Activated T-cell treated with anti-CD3 and anti-CD28 coated beads, Interleukin-2, amount 50 U/mL, for 72 hours (primary cell): ENCODE measurements around the gene ROM1. TPM values are rescaled to one million over a fixed set of nuclear protein-coding genes. Genes with fewer than 3 reads are reported as not detected.

Source experiments
- ATAC-seq, 2 donors: fragments of 150-1000 bp; cut with Tn5 transposase; replicated peaks in 1 of 2; 2 replicates each; pipeline ENCODE4 v1.10.0; 2021; ENCODE audit warnings: moderate library complexity in 2 of 2, mild to moderate bottlenecking in 1 of 2
- DNase-seq, 2 donors: peaks; one replicate each; pipeline ENCODE4 v3.0.0; 2021 to 2022; ENCODE audit warnings: mixed read lengths in 1 of 2
- H3K27ac Mint-ChIP-seq: one replicate; pipeline ENCODE4 v1.8.0; 2022; ENCODE audit warnings: mild to moderate bottlenecking, moderate library complexity, mixed read lengths
- H3K27me3 Mint-ChIP-seq: one replicate; pipeline ENCODE4 v1.8.0; 2022; ENCODE audit warnings: low read depth, mixed read lengths
- H3K36me3 Mint-ChIP-seq, 2 donors: one replicate each; pipeline ENCODE4 v1.8.0; 2022; ENCODE audit warnings: mixed read lengths in 2 of 2, mild to moderate bottlenecking in 1 of 2; ENCODE audit not compliant: insufficient read depth in 2 of 2
- H3K4me1 Mint-ChIP-seq: one replicate; pipeline ENCODE4 v1.8.0; 2022; ENCODE audit warnings: low read depth, mixed read lengths
- H3K4me3 Mint-ChIP-seq, 2 donors: one replicate each; pipeline ENCODE4 v1.8.0; 2022; ENCODE audit warnings: mild to moderate bottlenecking in 2 of 2, mixed read lengths in 2 of 2, moderate library complexity in 2 of 2
- H3K9me3 Mint-ChIP-seq, 2 donors: one replicate each; pipeline ENCODE4 v1.8.0; 2022; ENCODE audit warnings: mixed read lengths in 2 of 2
- total RNA-seq, 2 donors: library from RNA; stranded (reverse); gene quantifications; one replicate each; pipeline ENCODE4 v1.2.3, GENCODE V29; 2022

The ROM1 gene
- total RNA-seq, 2 donors from 2014 or later: 5.1 to 6.7 TPM

- DNase-seq (peak; percentile 97), ATAC-seq (peak; percentile 96)
- Mint-ChIP-seq H3K9me3 (no peaks in the 10 kb centered on the region), H3K36me3 (peaks cover 9 to 14% of the 10 kb centered on the region in 2 donors), H3K27me3 (no peaks in the 10 kb centered on the region), H3K27ac (peak within 1 kb of the TSS; percentile 100), H3K4me3 (peak within 1 kb of the TSS; percentile 95 to 100), H3K4me1 (peaks cover 44% of the 10 kb centered on the region)
Measured at GRCh38 chr11:62621567-62622470, 8.8 kb downstream of the ROM1 start, which contains the start of gene B3GAT3. Gene B3GAT3, minus strand, starts transcription at chr11:62621986. Its CDS starts 39 bp downstream, at chr11:62621947.

- no peak for ATAC-seq
- peak overlapping the region; percentile 78 to 95 for H3K4me3 Mint-ChIP-seq
- no peak for DNase-seq
- no peaks in the 10 kb centered on the region for H3K27me3 Mint-ChIP-seq
- peaks cover 44% of the 10 kb centered on the region for H3K4me1 Mint-ChIP-seq
- H3K9me3 Mint-ChIP-seq: no peaks in the 10 kb centered on the region
- peaks cover 11 to 21% of the 10 kb centered on the region in 2 donors for H3K36me3 Mint-ChIP-seq
- peak overlapping the region; percentile 90 for H3K27ac Mint-ChIP-seq
Measured at GRCh38 chr11:62622476-62623089, 9.5 kb downstream of the ROM1 start.

GRCh38 chr11:62627713-62628112, 14.7 kb downstream of the ROM1 start:
- peaks cover 16% of the 10 kb centered on the region for H3K4me1 Mint-ChIP-seq
- no peaks in the 10 kb centered on the region for H3K27me3 Mint-ChIP-seq
- peaks cover 18 to 31% of the 10 kb centered on the region in 2 donors for H3K36me3 Mint-ChIP-seq
- peak overlapping the region; percentile 17 for H3K27ac Mint-ChIP-seq
- DNase-seq (no peak), ATAC-seq (peak; percentile 46 to 49)
- no peak overlapping the region for H3K4me3 Mint-ChIP-seq
- no peaks in the 10 kb centered on the region for H3K9me3 Mint-ChIP-seq

- H3K27me3 Mint-ChIP-seq: no peaks in the 10 kb centered on the region
- H3K4me3 Mint-ChIP-seq: no peak overlapping the region
- no peak for DNase-seq
- peak overlapping the region; percentile 14 for H3K27ac Mint-ChIP-seq
- ATAC-seq: no peak
- H3K36me3 Mint-ChIP-seq: peaks cover 16 to 43% of the 10 kb centered on the region in 2 donors
- peaks cover 18% of the 10 kb centered on the region for H3K4me1 Mint-ChIP-seq
- H3K9me3 Mint-ChIP-seq: no peaks in the 10 kb centered on the region
Measured at GRCh38 chr11:62632492-62632891, 19.4 kb downstream of the ROM1 start.

GRCh38 chr11:62644220-62644619, 31.2 kb downstream of the ROM1 start:
- peak overlapping the region; percentile 45 to 99 for H3K4me3 Mint-ChIP-seq
- peaks cover 54% of the 10 kb centered on the region for H3K4me1 Mint-ChIP-seq
- no peaks in the 10 kb centered on the region for H3K9me3 Mint-ChIP-seq
- no peaks in the 10 kb centered on the region for H3K27me3 Mint-ChIP-seq
- no peak for DNase-seq
- no peak overlapping the region for H3K27ac Mint-ChIP-seq
- H3K36me3 Mint-ChIP-seq: peaks cover 12 to 17% of the 10 kb centered on the region in 2 donors
- ATAC-seq: no peak

GRCh38 chr11:62645671-62645945, 32.6 kb downstream of the ROM1 start:
- H3K36me3 Mint-ChIP-seq: peaks cover 7 to 9% of the 10 kb centered on the region in 2 donors
- H3K27me3 Mint-ChIP-seq: no peaks in the 10 kb centered on the region
- peak overlapping the region; percentile 90 for H3K27ac Mint-ChIP-seq
- ATAC-seq: no peak
- no peaks in the 10 kb centered on the region for H3K9me3 Mint-ChIP-seq
- DNase-seq: peak in 1 of 2 donors; percentile 20
- peaks cover 43% of the 10 kb centered on the region for H3K4me1 Mint-ChIP-seq
- H3K4me3 Mint-ChIP-seq: peak overlapping the region; percentile 97 to 99

GRCh38 chr11:62645946-62646824, 33.1 kb downstream of the ROM1 start, which contains the start of gene GANAB:
Gene GANAB, minus strand, starts transcription at chr11:62646613. Its CDS starts 14 bp downstream, at chr11:62646599.
- DNase-seq (peak; percentile 99 to 100), ATAC-seq (peak; percentile 98 to 99)
- Mint-ChIP-seq H3K9me3 (no peaks in the 10 kb centered on the region), H3K36me3 (peaks cover 5 to 7% of the 10 kb centered on the region in 2 donors), H3K27ac (peak within 1 kb of the TSS; percentile 90), H3K27me3 (no peaks in the 10 kb centered on the region), H3K4me1 (peaks cover 42% of the 10 kb centered on the region), H3K4me3 (peak within 1 kb of the TSS; percentile 97 to 99)

GRCh38 chr11:62646825-62647608, 34.0 kb downstream of the ROM1 start:
- Mint-ChIP-seq H3K9me3 (no peaks in the 10 kb centered on the region), H3K27me3 (no peaks in the 10 kb centered on the region)

GRCh38 chr11:62647609-62648005, 34.5 kb downstream of the ROM1 start:
- peaks cover 5 to 7% of the 10 kb centered on the region in 2 donors for H3K36me3 Mint-ChIP-seq
- no peaks in the 10 kb centered on the region for H3K9me3 Mint-ChIP-seq
- H3K4me3 Mint-ChIP-seq: no peak overlapping the region
- peaks cover 45% of the 10 kb centered on the region for H3K4me1 Mint-ChIP-seq
- H3K27me3 Mint-ChIP-seq: no peaks in the 10 kb centered on the region
- DNase-seq: no peak
- no peak overlapping the region for H3K27ac Mint-ChIP-seq
- no peak for ATAC-seq

More at GRCh38 chr11:62646825-62647608, 34.0 kb downstream of the ROM1 start:
- peak overlapping the region; percentile 90 for H3K27ac Mint-ChIP-seq
- no peak for ATAC-seq
- DNase-seq: no peak
- peak overlapping the region; percentile 97 to 99 for H3K4me3 Mint-ChIP-seq
- peaks cover 5 to 7% of the 10 kb centered on the region in 2 donors for H3K36me3 Mint-ChIP-seq
- H3K4me1 Mint-ChIP-seq: peaks cover 45% of the 10 kb centered on the region

- H3K9me3 Mint-ChIP-seq: no peaks in the 10 kb centered on the region
- H3K36me3 Mint-ChIP-seq: peaks cover 5 to 7% of the 10 kb centered on the region in 2 donors
- H3K27me3 Mint-ChIP-seq: no peaks in the 10 kb centered on the region
- H3K27ac Mint-ChIP-seq: no peak overlapping the region
- DNase-seq (no peak), ATAC-seq (no peak)
- H3K4me3 Mint-ChIP-seq: no peak overlapping the region
- H3K4me1 Mint-ChIP-seq: peaks cover 45% of the 10 kb centered on the region
Measured at GRCh38 chr11:62648185-62648966, 35.3 kb downstream of the ROM1 start.

- H3K36me3 Mint-ChIP-seq: peaks cover 5 to 6% of the 10 kb centered on the region in 2 donors
- peaks cover 47% of the 10 kb centered on the region for H3K4me1 Mint-ChIP-seq
- ATAC-seq (no peak), DNase-seq (no peak)
- H3K27me3 Mint-ChIP-seq: no peaks in the 10 kb centered on the region
- H3K27ac Mint-ChIP-seq: no peak overlapping the region
- H3K9me3 Mint-ChIP-seq: no peaks in the 10 kb centered on the region
- no peak overlapping the region for H3K4me3 Mint-ChIP-seq
Measured at GRCh38 chr11:62648967-62649364, 35.9 kb downstream of the ROM1 start.
